ENCODE measurements around the gene SOCS3.
A peak's percentile ranks its signal among the peaks of the same experiment; 100 is the strongest.
"Not testable (repeated sequence)": the region's sequence is repeated elsewhere in the genome, so short reads cannot be mapped to it uniquely, and the experiment has no call there.

SOCS3 gene

DNA sequence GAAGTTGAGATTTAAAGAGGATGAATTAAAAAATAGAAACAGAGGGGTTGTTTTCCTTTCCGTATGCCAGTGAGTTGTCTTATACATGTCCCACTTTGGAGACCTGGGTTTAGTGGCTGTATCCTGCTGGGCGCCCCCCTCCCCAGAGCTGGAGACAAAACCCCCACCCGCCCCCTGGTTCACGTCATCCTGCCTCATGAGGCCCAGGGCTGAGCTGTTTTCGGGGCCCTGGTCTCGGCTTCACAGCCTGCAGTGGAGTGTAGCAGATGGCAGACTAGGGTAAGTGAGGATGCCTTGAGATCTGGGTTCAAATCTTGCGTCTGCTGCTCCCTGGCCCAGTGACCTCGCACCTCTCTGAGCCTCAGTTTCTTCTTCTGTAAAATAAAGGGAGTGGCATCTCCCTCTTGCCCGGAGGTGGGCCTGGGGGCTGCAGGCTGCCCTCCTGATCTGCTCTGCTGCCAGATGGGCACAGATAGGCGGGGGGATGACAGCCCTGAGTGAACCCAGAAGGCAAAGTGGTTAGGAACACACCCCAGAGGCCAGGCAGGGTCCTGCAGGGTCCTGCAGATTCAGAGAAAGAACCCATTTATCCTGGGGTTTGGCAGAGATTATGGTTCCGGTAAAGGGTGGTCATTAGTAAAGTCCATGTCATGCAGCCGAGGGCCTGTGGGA is 45.1 kb downstream of the SOCS3 start:
- peak overlapping the region; percentile 73; the same call in 1 of the 2 replicates for H3K4me3 ChIP-seq (ENCODE audit: low read depth, low read length)
- H3K4me1 ChIP-seq (ENCODE audit: control insufficient read depth, insufficient read depth, low read length) = peaks cover 34% of the 10 kb centered on the region
- H3K27me3 ChIP-seq (ENCODE audit: control insufficient read depth, insufficient read depth, low read length) = peaks cover 5% of the 10 kb centered on the region
- H3K36me3 ChIP-seq (ENCODE audit: control insufficient read depth, insufficient read depth, low read length) = no peaks in the 10 kb centered on the region
- no peaks in the 10 kb centered on the region for H3K9me3 ChIP-seq (ENCODE audit: control insufficient read depth, insufficient read depth, low read length)
- peak overlapping the region; percentile 93 for H3K27ac ChIP-seq (ENCODE audit: low read depth, low read length)
- H3K9ac ChIP-seq (ENCODE audit: low read depth, low read length) = 0 out of 2 replicates have a peak overlapping the region, but pooled peaks have one; percentile 63

DNA sequence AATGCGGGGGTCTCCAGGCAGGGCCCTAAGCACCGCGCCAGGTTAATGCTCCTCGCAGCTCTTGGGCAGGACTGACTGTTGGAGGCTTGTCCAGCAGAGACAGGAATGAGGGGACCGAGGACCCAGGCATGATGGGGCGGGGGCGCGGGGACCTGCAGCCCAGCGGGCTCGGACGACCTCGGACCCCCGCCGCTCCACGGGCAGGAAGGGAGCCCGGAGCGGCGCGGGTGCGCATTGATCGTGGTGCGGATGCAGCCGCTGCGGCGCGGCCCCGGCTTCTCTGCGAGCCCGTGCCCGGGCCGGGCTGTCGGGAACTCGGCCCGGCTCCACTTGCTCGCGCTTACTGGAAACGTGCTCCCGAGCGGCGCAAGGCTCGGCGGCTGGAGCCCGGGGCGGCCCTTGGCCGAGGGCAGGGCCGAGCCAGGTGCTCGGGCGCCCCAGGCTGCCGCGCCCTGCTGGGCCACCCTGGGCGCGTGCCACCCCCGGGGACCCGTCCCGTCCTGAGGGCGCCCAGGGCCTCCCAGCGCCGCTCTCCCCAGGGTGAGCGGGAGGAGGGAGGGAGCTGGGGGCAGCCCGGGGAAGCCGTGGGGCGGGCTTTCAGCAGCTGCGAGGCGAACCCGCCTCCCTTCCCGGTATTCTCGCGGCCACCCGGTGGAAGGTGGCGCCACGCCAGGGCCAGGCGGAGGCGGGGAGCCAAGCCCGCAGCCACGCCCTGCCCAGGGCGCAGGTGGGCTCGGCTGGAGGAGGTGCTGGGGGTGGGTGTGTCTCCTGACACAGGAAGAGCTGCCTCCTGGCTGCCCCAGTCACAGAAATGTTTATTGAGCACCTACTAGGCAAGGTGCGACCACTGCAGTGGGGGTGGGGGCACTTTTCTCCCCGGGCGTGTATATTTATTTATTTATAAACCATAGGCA is 45.9 kb downstream of the SOCS3 start:
- peak overlapping the region; percentile 27 for H3K27ac ChIP-seq (ENCODE audit: low read depth, low read length)
- peak overlapping the region; percentile 73 for H3K4me3 ChIP-seq (ENCODE audit: low read depth, low read length)
- peaks cover 5% of the 10 kb centered on the region for H3K27me3 ChIP-seq (ENCODE audit: control insufficient read depth, insufficient read depth, low read length)
- no peaks in the 10 kb centered on the region for H3K36me3 ChIP-seq (ENCODE audit: control insufficient read depth, insufficient read depth, low read length)
- H3K9me3 ChIP-seq (ENCODE audit: control insufficient read depth, insufficient read depth, low read length) = no peaks in the 10 kb centered on the region
- peaks cover 34% of the 10 kb centered on the region for H3K4me1 ChIP-seq (ENCODE audit: control insufficient read depth, insufficient read depth, low read length)
- H3K9ac ChIP-seq (ENCODE audit: low read depth, low read length) = peak overlapping the region; percentile 57; the same call in 1 of the 2 replicates

DNA sequence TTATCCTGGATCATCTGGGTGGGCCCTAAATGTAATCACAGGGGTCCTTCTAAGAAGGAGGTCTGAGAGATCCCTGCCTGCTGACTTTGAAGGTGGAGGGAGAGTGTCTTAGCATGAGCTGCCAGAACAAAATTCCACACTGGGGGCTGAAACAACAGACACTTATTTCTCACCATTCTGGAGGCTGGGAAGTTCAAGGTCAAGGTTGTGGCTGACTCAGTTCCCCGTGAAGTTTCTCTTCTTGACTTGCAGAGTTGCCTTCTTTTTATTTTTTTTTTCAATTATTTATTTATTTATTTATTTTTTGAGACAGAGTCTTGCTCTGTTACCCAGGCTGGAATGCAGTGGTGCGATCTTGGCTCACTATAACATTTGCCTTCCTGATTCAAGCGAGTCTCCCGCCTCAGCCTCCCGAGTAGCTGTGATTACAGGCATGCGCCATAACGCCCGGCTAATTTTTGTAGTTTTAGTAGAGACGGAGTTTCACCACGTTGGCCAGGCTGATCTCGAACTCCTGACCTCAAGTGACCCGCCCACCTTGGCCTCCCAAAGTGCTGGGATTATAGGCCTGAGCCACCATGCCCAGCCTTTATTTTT is 50.1 kb downstream of the SOCS3 start:
- not testable (repeated sequence) for H3K9me3 ChIP-seq (ENCODE audit: control insufficient read depth, insufficient read depth, low read length)

DNA sequence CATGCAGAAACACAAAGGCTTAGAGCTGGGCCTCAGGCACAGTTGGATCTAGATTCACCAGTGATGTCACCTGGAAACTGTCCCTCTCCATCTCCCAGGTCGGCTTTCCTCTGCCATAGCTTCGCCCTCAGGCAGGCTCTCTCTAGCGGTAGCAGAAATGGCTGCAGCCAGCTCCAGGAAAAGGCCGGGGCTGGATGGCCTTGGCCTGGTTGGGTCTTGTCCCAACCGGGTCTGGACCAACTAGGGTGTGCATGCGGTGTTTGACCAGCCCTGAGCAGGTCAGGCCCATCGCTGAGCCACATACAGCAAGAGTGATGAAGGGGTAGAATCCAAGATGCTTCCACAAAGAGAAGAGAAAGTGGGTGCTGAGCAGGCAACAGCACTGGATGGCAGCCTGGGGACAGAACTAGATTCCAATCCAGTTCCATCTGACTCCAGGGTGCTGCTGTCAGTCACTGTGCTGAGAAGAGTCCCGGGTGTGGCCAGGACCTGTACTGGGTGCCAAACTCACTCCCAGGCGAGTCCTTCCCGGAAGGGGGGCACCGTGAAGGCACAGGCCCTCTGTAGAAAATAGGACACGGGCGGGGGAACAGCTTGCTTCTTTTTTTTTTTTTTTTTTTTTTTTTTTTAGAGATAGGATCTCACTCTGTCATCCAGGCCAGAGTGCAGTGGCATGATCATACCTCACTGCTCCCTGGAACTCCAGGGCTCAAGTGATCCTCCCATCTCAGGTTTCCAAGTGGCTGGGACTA is 51.8 kb downstream of the SOCS3 start:
- Histone ChIP-seq H3K27me3 (ENCODE audit: control insufficient read depth, insufficient read depth, low read length) (peaks cover 4% of the 10 kb centered on the region), H3K9me3 (ENCODE audit: control insufficient read depth, insufficient read depth, low read length) (no peaks in the 10 kb centered on the region), H3K4me3 (ENCODE audit: low read depth, low read length) (no peak overlapping the region), H3K4me1 (ENCODE audit: control insufficient read depth, insufficient read depth, low read length) (no peaks in the 10 kb centered on the region), H3K36me3 (ENCODE audit: control insufficient read depth, insufficient read depth, low read length) (no peaks in the 10 kb centered on the region), H3K27ac (ENCODE audit: low read depth, low read length) (no peak overlapping the region), H3K9ac (ENCODE audit: low read depth, low read length) (no peak overlapping the region)

More for the DNA sequence above, 50.1 kb downstream of the SOCS3 start:
- not testable (repeated sequence) for H3K36me3 ChIP-seq (ENCODE audit: control insufficient read depth, insufficient read depth, low read length); H3K27me3 ChIP-seq (ENCODE audit: control insufficient read depth, insufficient read depth, low read length); H3K27ac ChIP-seq (ENCODE audit: low read depth, low read length); H3K4me1 ChIP-seq (ENCODE audit: control insufficient read depth, insufficient read depth, low read length); H3K4me3 ChIP-seq (ENCODE audit: low read depth, low read length); H3K9ac ChIP-seq (ENCODE audit: low read depth, low read length)

DNA sequence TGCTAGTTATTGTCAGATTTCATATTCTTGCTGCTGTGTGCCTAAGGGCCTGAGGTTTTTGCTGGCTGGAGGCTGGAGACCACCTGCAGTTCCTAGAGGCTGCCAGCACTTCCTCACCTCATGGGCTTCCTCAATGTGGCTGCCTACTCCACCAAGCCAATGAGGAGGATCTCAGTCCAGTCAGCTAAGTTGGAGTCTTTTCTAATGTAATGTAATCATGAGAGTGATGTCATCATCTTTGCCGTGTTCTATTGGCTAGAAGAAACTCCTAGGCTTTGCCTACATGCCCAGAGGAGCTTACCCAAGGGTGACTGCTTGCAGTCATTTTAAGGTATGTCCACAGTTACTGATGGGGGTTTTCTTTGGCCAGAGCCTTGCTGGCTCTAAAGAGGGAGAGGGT is 53.0 kb downstream of the SOCS3 start:
- no peaks in the 10 kb centered on the region for H3K9me3 ChIP-seq (ENCODE audit: control insufficient read depth, insufficient read depth, low read length)

More for the DNA sequence above, 53.0 kb downstream of the SOCS3 start:
- Histone ChIP-seq H3K27ac (ENCODE audit: low read depth, low read length) (no peak overlapping the region), H3K4me1 (ENCODE audit: control insufficient read depth, insufficient read depth, low read length) (no peaks in the 10 kb centered on the region), H3K9ac (ENCODE audit: low read depth, low read length) (no peak overlapping the region), H3K36me3 (ENCODE audit: control insufficient read depth, insufficient read depth, low read length) (no peaks in the 10 kb centered on the region), H3K4me3 (ENCODE audit: low read depth, low read length) (no peak overlapping the region), H3K27me3 (ENCODE audit: control insufficient read depth, insufficient read depth, low read length) (no peaks in the 10 kb centered on the region)

Measured in HUES48 (cell line).